NCI-H2196 treated with DMSO at 0.1 percent for 48 hours (cell line): ENCODE data around the gene CCNJL.
"Not testable (repeated sequence)": the region's sequence is repeated elsewhere in the genome, so short reads cannot be mapped to it uniquely, and the experiment has no call there.

Experiments
- DNase-seq: peaks from one replicate; lab custom pipeline; 2025; ENCODE audit not compliant: unreplicated experiment; lab: John Stamatoyannopoulos, UW

The CCNJL gene

GRCh38 chr5:160266044-160266443, 46.3 kb downstream of the CCNJL start:
- no peak for DNase-seq

- no peak for DNase-seq
Measured at GRCh38 chr5:160263326-160263855, 49.0 kb downstream of the CCNJL start.

GRCh38 chr5:160262151-160263074, 50.0 kb downstream of the CCNJL start:
- no peak for DNase-seq

- no peak for DNase-seq
Measured at GRCh38 chr5:160260881-160261815, 51.2 kb downstream of the CCNJL start.

GRCh38 chr5:160260006-160260775, 52.2 kb downstream of the CCNJL start:
- DNase-seq: no peak

- no peak for DNase-seq
Measured at GRCh38 chr5:160259341-160259740, 53.0 kb downstream of the CCNJL start.

GRCh38 chr5:160254706-160255105, 57.7 kb downstream of the CCNJL start:
- DNase-seq: no peak

- DNase-seq: no peak
Measured at GRCh38 chr5:160253441-160253840, 58.9 kb downstream of the CCNJL start.

GRCh38 chr5:160252916-160253315, 59.4 kb downstream of the CCNJL start:
- DNase-seq: no peak

GRCh38 chr5:160251406-160252155, 60.8 kb downstream of the CCNJL start:
- no peak for DNase-seq

- no peak for DNase-seq
Measured at GRCh38 chr5:160250826-160251225, 61.5 kb downstream of the CCNJL start.

GRCh38 chr5:160250226-160250625, 62.1 kb downstream of the CCNJL start:
- no peak for DNase-seq

- not testable (repeated sequence) for DNase-seq
Measured at GRCh38 chr5:160249570-160249969, 62.8 kb downstream of the CCNJL start.

GRCh38 chr5:160245506-160246086, 66.8 kb downstream of the CCNJL start:
- DNase-seq: no peak

- DNase-seq: no peak
Measured at GRCh38 chr5:160242145-160242544, 70.2 kb downstream of the CCNJL start.

- DNase-seq: no peak
Measured at GRCh38 chr5:160240350-160240749, 72.0 kb downstream of the CCNJL start.

GRCh38 chr5:160237571-160238093, 74.7 kb downstream of the CCNJL start:
- DNase-seq: no peak

- DNase-seq: no peak
Measured at GRCh38 chr5:160235731-160236130, 76.6 kb downstream of the CCNJL start.

GRCh38 chr5:160233215-160233614, 79.1 kb downstream of the CCNJL start:
- DNase-seq: no peak
